H1 (cell line): Measurements from ENCODE around the gene PMEPA1. TPM values are rescaled to one million over a fixed set of nuclear protein-coding genes. Genes with fewer than 3 reads are reported as not detected.

ENCODE experiments used
- BCL11A ChIP-seq, 2 experiments: IDR thresholded peaks; one replicate each; pipeline ENCODE4 v1.6.1; 2011; ENCODE audit warnings: low read depth in 2 of 2, low read length in 2 of 2, mild to moderate bottlenecking in 2 of 2
- CREB1 ChIP-seq: IDR thresholded peaks from 2 replicates; pipeline ENCODE4 v1.6.1; 2012; ENCODE audit warnings: inconsistent platforms
- EZH2 ChIP-seq: fragments of 200-600 bp; sonication (generic); IDR thresholded peaks from 2 replicates; pipeline ENCODE4 v1.7.1; 2012; ENCODE audit warnings: low read depth, mild to moderate bottlenecking, moderate library complexity, low read length, inconsistent platforms; ENCODE audit not compliant: severe bottlenecking
- NRF1 ChIP-seq: IDR thresholded peaks from 2 replicates; pipeline ENCODE4 v1.6.1; 2011; ENCODE audit warnings: mild to moderate bottlenecking, low read depth, low read length, improper control_type of control experiment
- SAP30 ChIP-seq: fragments of 300-600 bp; sonication (generic); IDR thresholded peaks from 2 replicates; pipeline ENCODE4 v1.7.1; 2012; ENCODE audit warnings: low read length, moderate library complexity, mild to moderate bottlenecking, inconsistent platforms; ENCODE audit not compliant: insufficient read depth, insufficient replicate concordance
- SIX5 ChIP-seq: IDR thresholded peaks from 2 replicates; pipeline ENCODE4 v1.6.1; 2011; ENCODE audit warnings: mild to moderate bottlenecking, low read depth, low read length
- TAF7 ChIP-seq: optimal IDR thresholded peaks from 2 replicates; pipeline ENCODE3; 2011; ENCODE audit warnings: low read depth, mild to moderate bottlenecking, inconsistent platforms, low read length, moderate library complexity, borderline replicate concordance
- USF2 ChIP-seq: IDR thresholded peaks from 2 replicates; pipeline ENCODE4 v1.6.1; 2011; ENCODE audit warnings: low read length, improper control_type of control experiment
- polyA plus RNA-seq, 7 experiments: library from polyadenylated mRNA; depleted of rRNA in 3 of 7; stranded (reverse) in 5 of 7; unstranded in 2 of 7; fragments of >200 nt in 5 of 7; fragments of 200-250 nt in 2 of 7; gene quantifications; 1 replicate in 5 of 7; 2 replicates in 1 of 7; 4 replicates in 1 of 7; pipeline versions ENCODE4 v1.2.1 to v1.2.3, GENCODE V29; 2011 to 2013; ENCODE audit warnings: missing spikeins in 2 of 7, mixed read lengths in 2 of 7
- total RNA-seq: library from RNA; stranded (reverse); fragmentation: NEBNext Ultra II Directional; extraction: Animal tissue kit (Norgen Biotek cat#: 25700); gene quantifications from 2 replicates; pipeline ENCODE4 v1.2.1, GENCODE V29; 2021

The PMEPA1 gene
- total and polyA plus RNA-seq, 2 of the 8 experiments (the other 6 are each of a cell fraction or from before 2014, with no cell fraction given): 12.7 to 20.5 TPM

- TF ChIP-seq EZH2 (no peak), TAF7 (no peak), SAP30 (no peak), SIX5 (no peak), BCL11A (IDR thresholded peaks at IDR 0.05; ENCODE audit: low read depth in 2 of 2, low read length in 2 of 2) (no peak), USF2 (no peak), NRF1 (no peak), CREB1 (no peak)
- TF ChIP-seq, all 59 proteins: peak for 0
Observed at GRCh38 chr20:57652606-57653545, 56.9 kb downstream of the PMEPA1 start (continued).
